Erythroblast (primary cell): ENCODE results near the gene MS4A6E.

ENCODE experiments used
- GATA1 ChIP-seq: IDR thresholded peaks from 2 replicates; pipeline ENCODE4 v1.6.1; 2011; ENCODE audit warnings: low read depth, mild to moderate bottlenecking, control low read depth, low read length, moderate library complexity
- POLR2A ChIP-seq: IDR thresholded peaks from 2 replicates; pipeline ENCODE4 v1.6.1; 2011; ENCODE audit warnings: mild to moderate bottlenecking, low read length

- TF ChIP-seq POLR2A = no peak
- TF ChIP-seq GATA1 = no peak
Measured at GRCh38 chr11:60334005-60334620, 7.1 kb downstream of the MS4A6E start.
